Keratinocyte (primary cell): ENCODE data around the gene SENP7. TPM values are rescaled to one million over a fixed set of nuclear protein-coding genes. Genes with fewer than 3 reads are reported as not detected.
A peak's percentile ranks its signal among the peaks of the same experiment; 100 is the strongest.

Source experiments
- DNase-seq: peaks from one replicate; pipeline ENCODE4 v3.0.0-alpha.2; 2011; ENCODE audit warnings: low read depth, missing footprints, low spot score
- FAIRE-seq: peaks from 2 replicates; lab custom pipeline; 2011; peaks lifted over from hg19 to GRCh38; lab: Jason Lieb, UNC
- H2AFZ ChIP-seq: 2 replicates; pipeline ENCODE4 v1.6.0; 2012; ENCODE audit warnings: low read length, control low read depth, inconsistent platforms; ENCODE audit not compliant: control insufficient read depth
- H3K27ac ChIP-seq: 2 replicates; pipeline ENCODE4 v1.5.1; 2011; ENCODE audit warnings: low read length; ENCODE audit not compliant: control insufficient read depth, insufficient read depth
- H3K27me3 ChIP-seq: 3 replicates; pipeline ENCODE4 v1.6.0; 2011; ENCODE audit warnings: low read length; ENCODE audit not compliant: control insufficient read depth, insufficient read depth; ENCODE audit errors: extremely low read depth
- H3K36me3 ChIP-seq, 2 experiments: 2 replicates in 1 of 2; 3 replicates in 1 of 2; pipeline ENCODE4 v1.5.1; 2011; ENCODE audit warnings: low read length in 2 of 2, mild to moderate bottlenecking in 1 of 2; ENCODE audit not compliant: control insufficient read depth in 2 of 2, insufficient read depth in 2 of 2; ENCODE audit errors: extremely low read depth in 1 of 2
- H3K4me1 ChIP-seq: 3 replicates; pipeline ENCODE4 v1.5.1; 2011; ENCODE audit warnings: low read length; ENCODE audit not compliant: control insufficient read depth, insufficient read depth; ENCODE audit errors: extremely low read depth
- H3K4me2 ChIP-seq: 3 replicates; pipeline ENCODE4 v1.6.0; 2011; ENCODE audit warnings: low read depth, low read length; ENCODE audit not compliant: control insufficient read depth, insufficient read depth; ENCODE audit errors: extremely low read depth
- H3K4me3 ChIP-seq, 3 experiments: fragments of 200-600 bp in 1 of 3; sonication (generic) in 1 of 3; 2 replicates in 2 of 3; 3 replicates in 1 of 3; pipeline ENCODE4 v1.5.1; 2011 to 2016; ENCODE audit warnings: low read length in 3 of 3, mild to moderate bottlenecking in 3 of 3, control low read depth in 2 of 3, inconsistent platforms in 1 of 3, low read depth in 1 of 3, mixed read lengths in 1 of 3, mixed run types in 1 of 3, moderate library complexity in 1 of 3; ENCODE audit not compliant: control insufficient read depth in 2 of 3, insufficient read depth in 2 of 3; ENCODE audit errors: extremely low read depth in 1 of 3
- H3K79me2 ChIP-seq: 2 replicates; pipeline ENCODE4 v1.6.0; 2012; ENCODE audit warnings: low read length; ENCODE audit not compliant: control insufficient read depth, insufficient read depth
- H3K9ac ChIP-seq: 3 replicates; pipeline ENCODE4 v1.6.0; 2011; ENCODE audit warnings: low read length; ENCODE audit not compliant: control insufficient read depth, insufficient read depth; ENCODE audit errors: extremely low read depth
- H3K9me1 ChIP-seq: 3 replicates; pipeline ENCODE4 v1.6.0; 2011; ENCODE audit warnings: low read length; ENCODE audit not compliant: control insufficient read depth, insufficient read depth; ENCODE audit errors: extremely low read depth
- H3K9me3 ChIP-seq: 2 replicates; pipeline ENCODE4 v1.5.1; 2012; ENCODE audit warnings: low read depth, low read length; ENCODE audit not compliant: control insufficient read depth
- H4K20me1 ChIP-seq: 3 replicates; pipeline ENCODE4 v1.6.0; 2011; ENCODE audit warnings: low read length; ENCODE audit not compliant: control insufficient read depth, insufficient read depth; ENCODE audit errors: extremely low read depth
- EZH2 ChIP-seq: IDR thresholded peaks from one replicate; pipeline ENCODE4 v1.6.1; 2012; ENCODE audit warnings: inconsistent platforms, mild to moderate bottlenecking, low read length, moderate library complexity
- dilution Hi-C: fragments of 300-500 bp; cut with MboI; formaldehyde crosslinking; loops from one replicate; pipeline ENCODE4 v1.7.0; 2020; ENCODE audit warnings: low sequenced_read_pairs; ENCODE audit not compliant: extremely low pct_ligation_motif_present
- polyA plus RNA-seq, 5 experiments: library from polyadenylated mRNA; depleted of rRNA in 3 of 5; stranded (reverse) in 3 of 5; stranded (forward) in 1 of 5; unstranded in 1 of 5; fragments of >200 nt; gene quantifications; 1 replicate in 1 of 5; 2 replicates in 3 of 5; 3 replicates in 1 of 5; pipeline versions ENCODE4 v1.2.1 to v1.2.3, GENCODE V29; 2011 to 2012; ENCODE audit warnings: missing spikeins in 2 of 5, low read depth in 1 of 5, low replicate concordance in 1 of 5
- TF ChIP-seq, protein P1 (sequence below), 3 experiments: IDR thresholded peaks in 1 of 3; conservative IDR thresholded peaks in 1 of 3; optimal IDR thresholded peaks in 1 of 3; 2 replicates in 2 of 3; 3 replicates in 1 of 3; pipeline versions ENCODE3 to v1.5.1; 2011; ENCODE audit warnings: low read length in 3 of 3, mild to moderate bottlenecking in 3 of 3, moderate library complexity in 2 of 3, control low read depth in 1 of 3, inconsistent platforms in 1 of 3; ENCODE audit not compliant: insufficient read depth in 2 of 3; ENCODE audit errors: extremely low read depth in 1 of 3

Gene SENP7
- polyA plus RNA-seq, 1 donor (not counting 4 experiments of a cell fraction or from before 2014, with no cell fraction given): 7.4 TPM

DNA sequence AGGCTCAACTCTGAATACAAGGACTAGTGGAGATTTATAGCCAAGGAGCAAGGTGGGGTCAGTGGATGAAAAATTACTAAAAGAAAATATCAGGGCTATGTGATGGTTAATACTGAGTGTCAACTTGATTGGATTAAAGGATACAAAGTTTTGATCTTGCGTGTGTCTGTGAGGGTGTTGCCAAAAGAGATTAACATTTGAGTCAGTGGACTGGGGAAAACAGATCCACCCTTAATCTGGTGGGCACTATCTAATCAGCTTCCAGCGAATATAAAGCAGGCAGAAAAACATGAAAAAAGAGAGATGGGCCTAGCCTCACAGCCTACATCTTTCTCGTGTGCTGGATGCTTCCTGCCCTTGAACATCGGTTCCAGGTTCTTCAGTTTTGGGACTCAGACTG lies 14.4 kb upstream of the SENP7 start:
- Histone ChIP-seq H3K4me3 (no peak overlapping the region), H3K9me1 (no peaks in the 10 kb centered on the region), H3K27ac (no peak overlapping the region), H3K4me2 (no peak overlapping the region), H3K36me3 (no peaks in the 10 kb centered on the region), H3K4me1 (peaks cover 4% of the 10 kb centered on the region), H2AFZ (no peak overlapping the region), H4K20me1 (no peaks in the 10 kb centered on the region), H3K79me2 (no peaks in the 10 kb centered on the region), H3K9me3 (no peaks in the 10 kb centered on the region), H3K27me3 (no peaks in the 10 kb centered on the region), H3K9ac (no peak overlapping the region)
- TF ChIP-seq, protein P1, sequence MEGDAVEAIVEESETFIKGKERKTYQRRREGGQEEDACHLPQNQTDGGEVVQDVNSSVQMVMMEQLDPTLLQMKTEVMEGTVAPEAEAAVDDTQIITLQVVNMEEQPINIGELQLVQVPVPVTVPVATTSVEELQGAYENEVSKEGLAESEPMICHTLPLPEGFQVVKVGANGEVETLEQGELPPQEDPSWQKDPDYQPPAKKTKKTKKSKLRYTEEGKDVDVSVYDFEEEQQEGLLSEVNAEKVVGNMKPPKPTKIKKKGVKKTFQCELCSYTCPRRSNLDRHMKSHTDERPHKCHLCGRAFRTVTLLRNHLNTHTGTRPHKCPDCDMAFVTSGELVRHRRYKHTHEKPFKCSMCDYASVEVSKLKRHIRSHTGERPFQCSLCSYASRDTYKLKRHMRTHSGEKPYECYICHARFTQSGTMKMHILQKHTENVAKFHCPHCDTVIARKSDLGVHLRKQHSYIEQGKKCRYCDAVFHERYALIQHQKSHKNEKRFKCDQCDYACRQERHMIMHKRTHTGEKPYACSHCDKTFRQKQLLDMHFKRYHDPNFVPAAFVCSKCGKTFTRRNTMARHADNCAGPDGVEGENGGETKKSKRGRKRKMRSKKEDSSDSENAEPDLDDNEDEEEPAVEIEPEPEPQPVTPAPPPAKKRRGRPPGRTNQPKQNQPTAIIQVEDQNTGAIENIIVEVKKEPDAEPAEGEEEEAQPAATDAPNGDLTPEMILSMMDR (optimal IDR thresholded peaks at IDR 0.05 in 1 of 3, IDR thresholded peaks at IDR 0.05 in 1 of 3, conservative IDR thresholded peaks at IDR 0.05 in 1 of 3; ENCODE audit: extremely low read depth in 1 of 3, insufficient read depth in 2 of 3, low read length in 3 of 3): no peak
- TF ChIP-seq EZH2: no peak
- no peak for DNase-seq
- dilution Hi-C loops: no loop called here
- no peak for FAIRE-seq

DNA sequence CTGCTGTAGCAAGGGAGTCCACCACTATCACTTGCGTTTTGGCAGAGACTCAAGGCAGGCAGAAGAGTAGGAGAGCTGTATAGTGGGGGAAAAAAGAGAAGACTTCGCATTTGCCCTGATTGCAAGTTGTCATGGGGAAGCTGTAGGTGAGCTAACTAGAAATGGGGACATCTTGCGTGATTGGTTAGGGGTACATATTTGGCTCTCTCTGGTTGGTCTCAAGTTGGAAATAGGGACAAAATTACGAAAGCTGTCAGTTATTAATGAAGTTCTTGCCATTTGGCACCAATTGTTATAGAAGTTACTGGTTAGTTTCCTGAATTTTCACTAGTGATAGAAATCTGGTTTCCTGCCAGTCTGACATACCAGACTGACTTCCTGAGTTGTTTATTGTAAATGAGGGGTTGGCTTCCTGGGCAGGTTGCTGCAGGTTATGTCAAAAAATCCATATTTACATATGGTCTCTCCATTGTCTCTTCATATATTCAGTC lies 8.2 kb upstream of the SENP7 start:
- Histone ChIP-seq H2AFZ (peak overlapping the region; percentile 54), H4K20me1 (no peaks in the 10 kb centered on the region), H3K27me3 (no peaks in the 10 kb centered on the region), H3K9me3 (no peaks in the 10 kb centered on the region), H3K9ac (no peak overlapping the region), H3K4me3 (no peak overlapping the region), H3K4me2 (peak overlapping the region; percentile 11), H3K4me1 (peaks cover 20% of the 10 kb centered on the region), H3K9me1 (no peaks in the 10 kb centered on the region), H3K36me3 (no peaks in the 10 kb centered on the region), H3K79me2 (no peaks in the 10 kb centered on the region), H3K27ac (no peak overlapping the region)
- DNase-seq: no peak
- TF ChIP-seq, protein P1 (optimal IDR thresholded peaks at IDR 0.05 in 1 of 3, IDR thresholded peaks at IDR 0.05 in 1 of 3, conservative IDR thresholded peaks at IDR 0.05 in 1 of 3; ENCODE audit: extremely low read depth in 1 of 3, insufficient read depth in 2 of 3, low read length in 3 of 3): no peak
- TF ChIP-seq EZH2: no peak
- peak; percentile 78 for FAIRE-seq
- dilution Hi-C loops: no loop called here
